WTC11 (cell line): ENCODE results near the gene FBN3. TPM values are rescaled to one million over a fixed set of nuclear protein-coding genes. Genes with fewer than 3 reads are reported as not detected.

Source experiments
- ATAC-seq: fragments of 200-7000 bp; cut with Tn5 transposase; 2 replicates; pipeline ENCODE4 v1.10.0; 2021; ENCODE audit warnings: mild to moderate bottlenecking, moderate library complexity
- CTCF ChIA-PET: fragments of 300-600 bp; sonication (Branson Sonifier 250); formaldehyde crosslinking; loops from one replicate; lab custom pipeline; 2021; ENCODE audit warnings: antibody characterized with exemption; lab: Charles Lee
- POLR2A ChIA-PET: fragments of 350-600 bp; sonication (Branson Sonifier 250); formaldehyde crosslinking; loops from one replicate; lab custom pipeline; 2021; ENCODE audit warnings: antibody characterized with exemption; lab: Charles Lee
- DNase-seq: peaks from one replicate; pipeline ENCODE4 v3.0.0; 2021; ENCODE audit warnings: low spot score
- H3K27ac Mint-ChIP-seq: 2 replicates; pipeline ENCODE4 v1.8.0; 2021; ENCODE audit warnings: mixed read lengths
- H3K27me3 Mint-ChIP-seq: 2 replicates; pipeline ENCODE4 v1.8.0; 2021; ENCODE audit warnings: low read depth, mild to moderate bottlenecking, moderate library complexity, mixed read lengths
- H3K36me3 Mint-ChIP-seq: 2 replicates; pipeline ENCODE4 v1.8.0; 2021; ENCODE audit warnings: mixed read lengths
- H3K4me1 Mint-ChIP-seq: 2 replicates; pipeline ENCODE4 v1.8.0; 2022; ENCODE audit warnings: mixed read lengths
- H3K4me3 Mint-ChIP-seq: 2 replicates; pipeline ENCODE4 v1.8.0; 2021; ENCODE audit warnings: mild to moderate bottlenecking, moderate library complexity, mixed read lengths
- H3K9me3 Mint-ChIP-seq: 2 replicates; pipeline ENCODE4 v1.8.0; 2021; ENCODE audit warnings: mixed read lengths
- CBFB ChIP-seq: sonication (generic); formaldehyde crosslinking; IDR thresholded peaks from 2 replicates; pipeline ENCODE4 v1.8.1; 2022; ENCODE audit warnings: mild to moderate bottlenecking, low read depth, missing genetic modification reagents
- ETV6 ChIP-seq: sonication (generic); formaldehyde crosslinking; IDR thresholded peaks from 2 replicates; pipeline ENCODE4 v1.8.1; 2022; ENCODE audit warnings: mild to moderate bottlenecking, missing genetic modification reagents
- FOXP1 ChIP-seq: sonication (generic); formaldehyde crosslinking; IDR thresholded peaks from 2 replicates; pipeline ENCODE4 v1.8.0; 2022; ENCODE audit warnings: missing genetic modification reagents, mild to moderate bottlenecking, moderate library complexity, borderline replicate concordance
- GRHL2 ChIP-seq: fragments of 250-450 bp; sonication (Bioruptor Pico); IDR thresholded peaks from 2 replicates; pipeline ENCODE4 v1.8.0; 2022; ENCODE audit warnings: mild to moderate bottlenecking, moderate library complexity; ENCODE audit not compliant: insufficient replicate concordance, severe bottlenecking
- NFYB ChIP-seq: sonication (generic); formaldehyde crosslinking; conservative IDR thresholded peaks from 2 replicates; pipeline ENCODE4 v1.8.0; 2022; ENCODE audit warnings: low read depth, missing genetic modification reagents
- NR1H2 ChIP-seq: sonication (generic); formaldehyde crosslinking; IDR thresholded peaks from 2 replicates; pipeline ENCODE4 v1.9.0; 2021; ENCODE audit warnings: mild to moderate bottlenecking, moderate library complexity, missing genetic modification reagents
- RELA ChIP-seq: sonication (generic); formaldehyde crosslinking; IDR thresholded peaks from 2 replicates; pipeline ENCODE4 v1.8.1; 2022; ENCODE audit warnings: missing genetic modification reagents, mild to moderate bottlenecking, borderline replicate concordance
- SOX15 ChIP-seq: fragments of 250-450 bp; sonication (Bioruptor Pico); IDR thresholded peaks from 2 replicates; pipeline ENCODE4 v1.9.0; 2021; ENCODE audit warnings: mild to moderate bottlenecking
- TEAD1 ChIP-seq: sonication (generic); formaldehyde crosslinking; IDR thresholded peaks from 2 replicates; pipeline ENCODE4 v1.8.0; 2022; ENCODE audit warnings: mild to moderate bottlenecking, missing genetic modification reagents
- ZBTB21 ChIP-seq: sonication (generic); formaldehyde crosslinking; IDR thresholded peaks from 2 replicates; pipeline ENCODE4 v1.8.1; 2023; ENCODE audit warnings: mild to moderate bottlenecking, missing genetic modification reagents, borderline replicate concordance
- total RNA-seq: library from RNA; stranded (reverse); gene quantifications from 3 replicates; pipeline ENCODE4 v1.2.3, GENCODE V29; 2021
- TF ChIP-seq, protein P1 (sequence below): sonication (generic); formaldehyde crosslinking; IDR thresholded peaks from 2 replicates; pipeline ENCODE4 v1.8.1; 2023; ENCODE audit warnings: mild to moderate bottlenecking, missing genetic modification reagents
- TF ChIP-seq, protein P2 (sequence below): fragments of 250-450 bp; sonication (Bioruptor Pico); IDR thresholded peaks from 2 replicates; pipeline ENCODE4 v1.8.0; 2021; ENCODE audit warnings: mild to moderate bottlenecking
- TF ChIP-seq, protein P3 (sequence below): sonication (generic); formaldehyde crosslinking; IDR thresholded peaks from 2 replicates; pipeline ENCODE4 v1.8.0; 2022; ENCODE audit warnings: mild to moderate bottlenecking, missing genetic modification reagents
- TF ChIP-seq, protein P4 (sequence below): sonication (generic); formaldehyde crosslinking; IDR thresholded peaks from 2 replicates; pipeline ENCODE4 v1.8.1; 2022; ENCODE audit warnings: mild to moderate bottlenecking, moderate library complexity, missing genetic modification reagents
- TF ChIP-seq, protein P5 (sequence below): sonication (generic); formaldehyde crosslinking; IDR thresholded peaks from 2 replicates; pipeline ENCODE4 v1.8.1; 2023; ENCODE audit warnings: mild to moderate bottlenecking, moderate library complexity, missing genetic modification reagents
- TF ChIP-seq, protein P6 (sequence below): fragments of 250-450 bp; sonication (Bioruptor Pico); IDR thresholded peaks from 2 replicates; pipeline ENCODE4 v1.9.0; 2021; ENCODE audit warnings: mild to moderate bottlenecking

The FBN3 gene
- total RNA-seq, 1 experiment from 2014 or later = 54.8 TPM

DNA sequence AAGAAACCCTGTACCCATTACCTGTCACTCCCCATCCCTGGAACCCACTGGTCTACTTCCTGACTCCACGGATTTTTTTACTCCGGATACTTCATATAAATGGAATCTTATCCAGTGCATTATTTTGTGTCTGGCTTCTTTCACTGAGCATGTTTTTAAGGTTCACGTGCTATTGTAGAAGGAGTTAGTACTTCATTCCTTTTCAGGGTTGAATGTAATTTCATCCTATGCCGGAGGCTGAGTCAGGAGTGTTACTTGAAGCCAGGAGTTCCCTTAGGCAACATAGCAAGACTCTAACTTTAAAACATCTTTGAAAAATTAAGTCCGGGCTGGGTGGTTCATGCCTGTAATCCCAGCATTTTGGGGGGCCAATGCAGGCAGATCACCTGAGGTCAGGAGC, 126.0 kb downstream of the FBN3 start (continued):
- TF ChIP-seq, protein P1, sequence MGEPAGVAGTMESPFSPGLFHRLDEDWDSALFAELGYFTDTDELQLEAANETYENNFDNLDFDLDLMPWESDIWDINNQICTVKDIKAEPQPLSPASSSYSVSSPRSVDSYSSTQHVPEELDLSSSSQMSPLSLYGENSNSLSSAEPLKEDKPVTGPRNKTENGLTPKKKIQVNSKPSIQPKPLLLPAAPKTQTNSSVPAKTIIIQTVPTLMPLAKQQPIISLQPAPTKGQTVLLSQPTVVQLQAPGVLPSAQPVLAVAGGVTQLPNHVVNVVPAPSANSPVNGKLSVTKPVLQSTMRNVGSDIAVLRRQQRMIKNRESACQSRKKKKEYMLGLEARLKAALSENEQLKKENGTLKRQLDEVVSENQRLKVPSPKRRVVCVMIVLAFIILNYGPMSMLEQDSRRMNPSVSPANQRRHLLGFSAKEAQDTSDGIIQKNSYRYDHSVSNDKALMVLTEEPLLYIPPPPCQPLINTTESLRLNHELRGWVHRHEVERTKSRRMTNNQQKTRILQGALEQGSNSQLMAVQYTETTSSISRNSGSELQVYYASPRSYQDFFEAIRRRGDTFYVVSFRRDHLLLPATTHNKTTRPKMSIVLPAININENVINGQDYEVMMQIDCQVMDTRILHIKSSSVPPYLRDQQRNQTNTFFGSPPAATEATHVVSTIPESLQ (CRISPR knock-in tag) = no peak
- TF ChIP-seq TEAD1 (CRISPR knock-in tag) (no peak), NFYB (CRISPR knock-in tag) (no peak), FOXP1 (CRISPR knock-in tag) (no peak), CBFB (CRISPR knock-in tag) (no peak), NR1H2 (CRISPR knock-in tag) (no peak), RELA (CRISPR knock-in tag) (no peak)
- TF ChIP-seq, protein P2, sequence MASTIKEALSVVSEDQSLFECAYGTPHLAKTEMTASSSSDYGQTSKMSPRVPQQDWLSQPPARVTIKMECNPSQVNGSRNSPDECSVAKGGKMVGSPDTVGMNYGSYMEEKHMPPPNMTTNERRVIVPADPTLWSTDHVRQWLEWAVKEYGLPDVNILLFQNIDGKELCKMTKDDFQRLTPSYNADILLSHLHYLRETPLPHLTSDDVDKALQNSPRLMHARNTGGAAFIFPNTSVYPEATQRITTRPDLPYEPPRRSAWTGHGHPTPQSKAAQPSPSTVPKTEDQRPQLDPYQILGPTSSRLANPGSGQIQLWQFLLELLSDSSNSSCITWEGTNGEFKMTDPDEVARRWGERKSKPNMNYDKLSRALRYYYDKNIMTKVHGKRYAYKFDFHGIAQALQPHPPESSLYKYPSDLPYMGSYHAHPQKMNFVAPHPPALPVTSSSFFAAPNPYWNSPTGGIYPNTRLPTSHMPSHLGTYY (CRISPR knock-in tag) = no peak
- TF ChIP-seq, all 79 proteins: peak for 0

DNA sequence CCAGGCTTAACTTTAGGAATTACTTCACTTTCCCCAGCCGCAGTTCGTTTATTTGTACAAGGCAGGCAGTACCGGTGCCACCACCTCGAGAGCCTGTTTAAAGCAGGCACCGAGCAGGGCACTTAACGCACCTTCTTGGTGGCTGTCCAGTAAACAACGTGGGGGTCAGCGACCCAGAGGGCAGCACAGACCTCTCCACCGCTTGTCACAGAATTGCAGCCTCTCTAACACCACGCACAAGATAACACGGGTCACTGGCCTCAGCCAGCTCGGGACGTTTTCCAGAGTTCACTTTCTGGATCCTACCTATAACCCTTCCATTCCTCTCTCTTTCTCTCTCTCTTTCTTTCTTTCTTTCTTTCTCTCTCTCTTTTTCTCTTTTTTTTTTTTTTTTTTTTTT, 127.1 kb downstream of the FBN3 start:
- no peak for DNase-seq
- H3K9me3 Mint-ChIP-seq = no peaks in the 10 kb centered on the region
- no peaks in the 10 kb centered on the region for H3K27me3 Mint-ChIP-seq
- H3K4me1 Mint-ChIP-seq = no peaks in the 10 kb centered on the region
- peak overlapping the region; percentile 7; the same call in 1 of the 2 replicates for H3K27ac Mint-ChIP-seq
- TF ChIP-seq, protein P3, sequence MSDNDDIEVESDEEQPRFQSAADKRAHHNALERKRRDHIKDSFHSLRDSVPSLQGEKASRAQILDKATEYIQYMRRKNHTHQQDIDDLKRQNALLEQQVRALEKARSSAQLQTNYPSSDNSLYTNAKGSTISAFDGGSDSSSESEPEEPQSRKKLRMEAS (CRISPR knock-in tag) = no peak
- no peak for TF ChIP-seq GRHL2 (CRISPR knock-in tag)
- no peak for TF ChIP-seq NR1H2 (CRISPR knock-in tag)
- TF ChIP-seq, protein P4, sequence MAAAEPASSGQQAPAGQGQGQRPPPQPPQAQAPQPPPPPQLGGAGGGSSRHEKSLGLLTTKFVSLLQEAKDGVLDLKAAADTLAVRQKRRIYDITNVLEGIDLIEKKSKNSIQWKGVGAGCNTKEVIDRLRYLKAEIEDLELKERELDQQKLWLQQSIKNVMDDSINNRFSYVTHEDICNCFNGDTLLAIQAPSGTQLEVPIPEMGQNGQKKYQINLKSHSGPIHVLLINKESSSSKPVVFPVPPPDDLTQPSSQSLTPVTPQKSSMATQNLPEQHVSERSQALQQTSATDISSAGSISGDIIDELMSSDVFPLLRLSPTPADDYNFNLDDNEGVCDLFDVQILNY (CRISPR knock-in tag) = no peak
- TF ChIP-seq, protein P5, sequence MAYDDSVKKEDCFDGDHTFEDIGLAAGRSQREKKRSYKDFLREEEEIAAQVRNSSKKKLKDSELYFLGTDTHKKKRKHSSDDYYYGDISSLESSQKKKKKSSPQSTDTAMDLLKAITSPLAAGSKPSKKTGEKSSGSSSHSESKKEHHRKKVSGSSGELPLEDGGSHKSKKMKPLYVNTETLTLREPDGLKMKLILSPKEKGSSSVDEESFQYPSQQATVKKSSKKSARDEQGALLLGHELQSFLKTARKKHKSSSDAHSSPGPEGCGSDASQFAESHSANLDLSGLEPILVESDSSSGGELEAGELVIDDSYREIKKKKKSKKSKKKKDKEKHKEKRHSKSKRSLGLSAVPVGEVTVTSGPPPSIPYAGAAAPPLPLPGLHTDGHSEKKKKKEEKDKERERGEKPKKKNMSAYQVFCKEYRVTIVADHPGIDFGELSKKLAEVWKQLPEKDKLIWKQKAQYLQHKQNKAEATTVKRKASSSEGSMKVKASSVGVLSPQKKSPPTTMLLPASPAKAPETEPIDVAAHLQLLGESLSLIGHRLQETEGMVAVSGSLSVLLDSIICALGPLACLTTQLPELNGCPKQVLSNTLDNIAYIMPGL (CRISPR knock-in tag) = no peak
- TF ChIP-seq ETV6 (CRISPR knock-in tag) = no peak
- TF ChIP-seq SOX15 (CRISPR knock-in tag) = no peak
- no peak for TF ChIP-seq ZBTB21 (CRISPR knock-in tag)
- TF ChIP-seq, protein P6, sequence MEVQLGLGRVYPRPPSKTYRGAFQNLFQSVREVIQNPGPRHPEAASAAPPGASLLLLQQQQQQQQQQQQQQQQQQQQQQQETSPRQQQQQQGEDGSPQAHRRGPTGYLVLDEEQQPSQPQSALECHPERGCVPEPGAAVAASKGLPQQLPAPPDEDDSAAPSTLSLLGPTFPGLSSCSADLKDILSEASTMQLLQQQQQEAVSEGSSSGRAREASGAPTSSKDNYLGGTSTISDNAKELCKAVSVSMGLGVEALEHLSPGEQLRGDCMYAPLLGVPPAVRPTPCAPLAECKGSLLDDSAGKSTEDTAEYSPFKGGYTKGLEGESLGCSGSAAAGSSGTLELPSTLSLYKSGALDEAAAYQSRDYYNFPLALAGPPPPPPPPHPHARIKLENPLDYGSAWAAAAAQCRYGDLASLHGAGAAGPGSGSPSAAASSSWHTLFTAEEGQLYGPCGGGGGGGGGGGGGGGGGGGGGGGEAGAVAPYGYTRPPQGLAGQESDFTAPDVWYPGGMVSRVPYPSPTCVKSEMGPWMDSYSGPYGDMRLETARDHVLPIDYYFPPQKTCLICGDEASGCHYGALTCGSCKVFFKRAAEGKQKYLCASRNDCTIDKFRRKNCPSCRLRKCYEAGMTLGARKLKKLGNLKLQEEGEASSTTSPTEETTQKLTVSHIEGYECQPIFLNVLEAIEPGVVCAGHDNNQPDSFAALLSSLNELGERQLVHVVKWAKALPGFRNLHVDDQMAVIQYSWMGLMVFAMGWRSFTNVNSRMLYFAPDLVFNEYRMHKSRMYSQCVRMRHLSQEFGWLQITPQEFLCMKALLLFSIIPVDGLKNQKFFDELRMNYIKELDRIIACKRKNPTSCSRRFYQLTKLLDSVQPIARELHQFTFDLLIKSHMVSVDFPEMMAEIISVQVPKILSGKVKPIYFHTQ = no peak
- TF ChIP-seq, all 79 proteins: peak for 0
- ChIA-PET POLR2A (no interaction called here), CTCF (interaction anchor here (0.6 to 0.7 kb wide), 3 partner anchors 31 to 371 kb away, joined by 3 read pairs; no protein-coding TSS in a partner anchor)
- Mint-ChIP-seq H3K4me3 (no peak overlapping the region), H3K36me3 (no peaks in the 10 kb centered on the region)
- ATAC-seq = no peak
